NCI-H2081 treated with DMSO at 0.1 percent for 48 hours (cell line): Measurements from ENCODE around the gene TREH.

Source experiments
- DNase-seq: peaks from one replicate; lab custom pipeline; 2025; lab: John Stamatoyannopoulos, UW

Gene TREH

DNA sequence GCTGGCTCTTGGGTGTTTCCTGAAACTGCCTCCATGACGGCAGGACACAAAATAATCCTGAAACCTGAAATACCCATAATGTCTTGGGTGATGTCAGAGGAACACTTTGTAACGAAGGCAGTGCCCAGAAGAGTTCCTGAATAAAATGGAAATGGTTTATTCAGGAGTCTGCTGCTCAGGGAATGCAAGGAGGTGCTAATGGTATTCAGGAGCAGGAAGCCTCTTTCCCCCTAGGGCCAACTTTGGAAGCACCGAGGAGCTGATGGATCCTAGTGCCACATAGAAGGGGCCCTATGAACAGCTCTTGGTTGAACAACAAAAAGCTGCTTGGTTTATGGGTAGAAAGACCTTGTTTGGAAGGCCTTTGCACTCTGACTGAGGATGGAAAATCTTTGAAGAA lies 15.5 kb downstream of the TREH start:
- DNase-seq: no peak

DNA sequence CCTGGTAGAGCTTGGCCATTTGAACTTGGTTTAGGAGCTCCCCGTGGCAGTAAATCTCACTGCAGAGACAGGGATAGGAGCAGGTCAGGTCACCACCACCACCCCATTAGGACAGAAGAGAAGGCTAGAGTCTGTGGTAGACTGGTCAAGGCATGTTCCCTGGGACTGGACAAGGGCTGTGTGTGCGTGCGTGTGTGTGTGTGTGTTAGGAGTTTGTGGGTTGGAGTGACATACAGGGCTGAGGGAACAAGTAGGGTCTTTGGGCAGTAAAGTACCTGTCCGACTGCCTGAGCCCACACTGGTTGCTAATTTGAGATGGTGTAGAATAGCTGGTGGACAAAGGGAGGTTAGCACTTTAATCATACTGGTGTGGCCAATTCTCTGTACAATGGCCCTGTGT lies 16.1 kb downstream of the TREH start:
- no peak for DNase-seq

DNA sequence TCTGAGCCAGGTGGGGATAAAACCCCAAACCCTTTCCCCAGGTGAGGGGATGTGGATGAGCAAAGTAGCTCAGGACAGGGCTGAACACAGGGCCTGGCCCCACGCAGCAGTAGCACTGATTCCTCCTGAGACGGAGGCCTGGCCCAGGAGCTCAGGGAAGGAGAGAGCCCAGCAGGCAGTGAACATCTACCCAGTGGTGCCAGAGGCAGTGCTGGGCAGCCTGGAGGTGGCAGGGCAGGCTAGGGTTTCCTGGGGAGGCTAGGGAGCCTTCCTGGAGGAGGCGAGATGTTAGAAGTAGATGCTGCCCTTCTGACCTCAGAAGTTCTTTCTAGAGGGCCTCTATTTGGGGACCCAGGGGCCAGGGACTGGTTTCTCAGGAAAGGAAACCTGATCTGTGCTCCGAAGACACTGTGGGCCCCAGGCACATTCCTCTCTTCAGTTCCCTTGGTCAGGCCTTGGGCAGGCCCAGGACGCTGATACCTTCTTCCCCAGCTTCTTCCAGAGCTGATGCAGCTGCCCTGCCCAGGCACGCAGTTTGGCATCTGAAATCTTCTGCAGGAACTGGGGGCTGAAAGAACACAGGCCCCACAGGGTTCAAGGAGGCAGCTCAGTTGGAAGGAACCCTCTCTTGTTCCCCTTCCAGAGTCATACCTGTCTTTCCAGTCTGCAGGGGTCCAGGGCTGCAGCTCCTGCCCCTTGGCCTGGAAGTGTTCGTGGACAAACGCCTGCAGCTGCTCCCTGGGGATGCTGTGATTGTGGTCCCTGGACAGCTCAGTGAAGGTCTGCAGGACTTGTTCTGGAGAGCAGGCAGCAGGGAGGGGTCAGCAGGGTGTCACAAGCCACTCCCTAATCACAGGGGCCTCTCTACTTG lies 16.8 kb downstream of the TREH start:
- DNase-seq: no peak

DNA sequence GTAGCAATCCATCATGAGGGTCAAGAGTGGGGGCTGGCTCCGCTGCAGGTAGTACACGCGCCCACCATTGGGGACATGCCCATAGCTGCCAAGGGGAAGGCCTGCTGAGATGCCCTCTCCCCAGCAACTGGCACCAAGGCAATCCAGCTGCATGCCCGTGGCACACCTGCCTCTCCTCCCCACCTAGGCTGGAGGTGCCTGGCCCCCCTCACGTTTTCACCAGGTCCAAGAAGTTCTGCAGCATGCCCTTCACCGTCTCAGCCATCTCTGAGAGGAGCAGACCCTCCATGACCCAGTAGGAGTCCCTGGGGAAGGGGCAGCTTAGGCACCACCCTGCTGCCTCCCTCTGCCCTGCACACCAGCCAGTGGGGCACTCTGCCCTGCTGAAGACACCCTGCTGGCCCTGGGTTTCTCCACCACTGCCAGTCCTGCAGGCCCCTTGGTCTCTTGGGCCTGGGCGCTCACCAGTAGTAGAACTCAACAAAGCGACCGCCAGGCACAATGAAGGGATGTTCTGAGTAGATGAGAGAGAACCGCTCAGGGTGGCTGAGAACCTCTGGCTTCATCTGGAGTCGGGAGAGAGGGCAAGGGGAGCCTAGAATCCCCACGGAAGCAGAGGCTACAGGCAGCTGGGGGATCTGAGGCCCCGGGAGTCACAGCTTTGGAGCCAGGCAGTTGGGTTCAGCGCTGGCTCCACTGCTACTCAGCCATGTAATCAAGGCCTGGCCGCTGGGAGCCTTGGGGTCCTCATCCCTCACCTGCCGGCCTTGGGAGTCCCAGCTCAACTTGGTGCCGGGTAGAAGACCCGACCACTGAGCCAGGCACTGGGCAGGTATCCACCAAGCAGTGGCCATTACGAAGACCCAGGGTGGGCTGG lies 17.8 kb downstream of the TREH start:
- DNase-seq: no peak

DNA sequence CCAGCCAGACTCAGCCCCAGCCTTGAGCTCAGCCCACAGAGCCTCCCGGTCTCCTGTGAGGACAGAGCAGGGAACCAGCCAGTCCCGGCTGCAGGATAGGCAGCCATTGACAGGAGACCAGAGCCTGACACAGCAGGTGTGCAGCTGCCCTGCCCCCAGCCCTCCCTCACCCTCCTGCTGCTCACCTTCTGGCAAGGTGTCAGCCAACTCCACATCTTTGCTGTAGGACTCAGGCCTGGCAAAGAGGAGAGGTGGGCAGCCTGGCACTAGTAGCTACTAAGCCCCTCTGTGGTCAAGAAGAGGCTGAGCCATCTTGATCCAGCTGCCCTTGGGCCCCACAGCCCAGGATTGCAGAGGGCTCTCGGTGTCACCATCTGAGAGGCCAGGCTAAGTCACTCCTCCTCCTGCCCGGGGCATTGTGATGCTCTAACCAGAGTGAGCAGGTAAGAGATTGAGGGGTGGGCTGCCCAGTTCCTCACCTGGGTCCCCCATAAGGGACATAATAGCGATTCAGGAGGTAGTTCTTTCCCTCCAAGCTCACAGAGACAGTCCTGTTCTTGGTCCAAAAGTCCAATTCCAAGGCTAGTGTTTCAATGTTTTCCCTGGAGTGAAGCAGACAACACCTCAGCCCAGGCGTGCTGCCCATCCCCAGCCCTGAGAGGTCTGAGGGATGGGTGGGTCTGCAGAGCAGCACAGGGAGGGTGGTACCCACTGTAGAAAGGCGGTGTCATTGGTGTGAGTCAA lies 18.6 kb downstream of the TREH start:
- DNase-seq: no peak

DNA sequence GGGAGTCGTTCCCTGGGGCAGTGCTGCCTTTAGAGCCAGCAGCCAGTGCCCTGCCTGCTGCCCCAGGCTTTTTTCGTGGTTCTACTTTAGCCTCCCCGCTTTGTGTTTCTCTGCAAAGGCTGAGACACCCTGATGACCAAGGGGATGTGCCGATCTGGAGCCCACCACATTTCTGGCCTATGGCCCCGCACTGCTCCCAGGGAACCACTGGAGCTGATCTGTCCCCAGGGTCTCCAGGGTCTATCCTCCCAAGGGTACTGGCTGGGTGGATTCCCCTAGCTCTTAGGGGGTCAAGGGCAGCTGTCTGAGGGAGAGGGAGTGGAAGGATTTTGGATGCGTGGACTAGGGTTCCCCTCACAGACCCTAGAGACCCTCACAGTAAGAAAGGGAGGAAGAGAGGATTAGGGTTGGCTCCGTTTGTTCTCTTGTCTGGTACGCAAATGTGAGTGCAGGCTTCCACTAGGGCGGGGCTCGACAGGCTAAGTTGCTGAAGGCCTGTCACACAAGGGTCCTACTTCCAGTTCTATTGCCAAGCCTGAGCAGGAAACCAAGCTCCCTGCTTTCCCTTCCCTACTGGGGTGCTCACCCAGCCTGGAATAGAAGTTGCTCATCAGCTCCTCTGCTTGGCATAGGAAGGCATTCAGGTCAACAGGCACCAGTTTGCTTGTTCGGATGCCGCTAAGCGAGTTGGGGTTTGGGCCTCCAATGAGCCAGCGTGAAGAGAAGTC lies 19.3 kb downstream of the TREH start:
- no peak for DNase-seq

DNA sequence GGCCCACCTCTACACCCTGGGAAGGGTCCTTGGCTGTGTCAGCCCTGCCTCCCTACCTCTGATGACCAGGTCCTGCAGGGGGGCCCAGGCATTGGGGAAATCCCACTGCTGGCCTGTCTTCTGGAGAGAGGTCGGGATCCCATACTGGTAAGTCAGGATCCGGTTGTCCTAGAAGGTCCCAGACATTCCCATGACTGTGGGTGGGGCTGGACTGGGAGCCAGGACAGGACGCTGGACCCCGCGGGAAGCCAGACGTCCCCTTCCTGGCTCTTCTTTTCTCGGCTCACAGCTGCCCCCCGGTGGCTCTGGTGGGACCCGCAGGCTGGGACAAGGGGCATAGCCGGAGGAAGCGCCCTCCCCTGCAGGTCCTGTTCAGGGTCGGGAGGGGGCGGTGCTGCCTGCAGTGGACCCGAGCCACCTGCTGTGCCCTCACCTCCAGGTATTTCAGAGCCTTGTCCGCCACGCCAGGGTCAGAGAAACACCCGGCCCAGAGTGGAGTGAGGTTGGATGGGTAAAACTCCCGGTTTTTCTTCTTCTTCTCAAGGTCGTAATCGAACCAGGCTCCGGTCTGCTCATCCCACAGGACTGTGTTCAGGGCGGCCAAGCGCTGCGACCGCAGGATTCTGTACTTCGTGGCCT lies 20.0 kb downstream of the TREH start:
- peak; percentile 56 for DNase-seq

DNA sequence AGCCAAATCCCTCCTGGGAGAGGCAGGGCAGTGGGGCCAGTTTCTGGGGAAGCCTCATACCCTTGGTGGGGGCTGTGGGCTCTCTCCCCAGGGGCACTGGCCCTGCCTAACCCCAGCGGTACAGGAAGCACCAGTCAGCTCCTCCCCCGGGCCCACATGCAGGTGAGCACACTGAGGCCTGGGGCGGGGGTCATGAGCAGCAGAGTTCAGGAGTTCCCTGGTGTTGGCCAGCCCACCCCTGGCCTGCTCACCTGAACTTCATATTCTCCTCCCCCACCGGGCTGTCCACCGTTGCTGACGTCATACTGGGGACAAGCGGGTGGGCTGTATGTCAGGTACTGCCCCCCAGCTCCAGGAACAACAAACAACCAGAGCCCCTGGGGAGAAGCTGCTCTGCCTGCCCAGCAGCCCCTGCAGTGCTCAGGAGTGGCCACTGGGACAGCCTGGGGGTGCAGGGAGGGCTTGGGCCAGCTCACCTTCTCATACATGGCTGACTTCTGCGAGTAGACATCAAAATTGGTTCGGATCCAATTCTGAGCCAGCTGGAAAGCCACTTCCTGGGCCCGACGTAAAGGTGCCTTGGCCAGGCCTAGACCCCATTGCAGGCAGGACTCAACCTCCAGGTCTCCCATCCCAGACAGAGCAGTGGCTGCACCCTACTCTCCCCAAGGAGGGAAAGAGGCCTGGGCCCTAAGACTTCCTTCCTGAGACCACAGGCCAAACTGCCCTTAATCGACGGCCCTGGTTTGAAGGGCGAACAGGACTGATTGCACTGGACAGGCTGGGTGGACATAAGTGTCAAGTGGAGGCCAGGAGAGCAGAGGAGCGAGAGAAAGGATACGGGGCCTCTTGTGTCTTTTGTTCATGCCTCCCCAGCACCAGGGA lies 20.8 kb downstream of the TREH start:
- no peak for DNase-seq

DNA sequence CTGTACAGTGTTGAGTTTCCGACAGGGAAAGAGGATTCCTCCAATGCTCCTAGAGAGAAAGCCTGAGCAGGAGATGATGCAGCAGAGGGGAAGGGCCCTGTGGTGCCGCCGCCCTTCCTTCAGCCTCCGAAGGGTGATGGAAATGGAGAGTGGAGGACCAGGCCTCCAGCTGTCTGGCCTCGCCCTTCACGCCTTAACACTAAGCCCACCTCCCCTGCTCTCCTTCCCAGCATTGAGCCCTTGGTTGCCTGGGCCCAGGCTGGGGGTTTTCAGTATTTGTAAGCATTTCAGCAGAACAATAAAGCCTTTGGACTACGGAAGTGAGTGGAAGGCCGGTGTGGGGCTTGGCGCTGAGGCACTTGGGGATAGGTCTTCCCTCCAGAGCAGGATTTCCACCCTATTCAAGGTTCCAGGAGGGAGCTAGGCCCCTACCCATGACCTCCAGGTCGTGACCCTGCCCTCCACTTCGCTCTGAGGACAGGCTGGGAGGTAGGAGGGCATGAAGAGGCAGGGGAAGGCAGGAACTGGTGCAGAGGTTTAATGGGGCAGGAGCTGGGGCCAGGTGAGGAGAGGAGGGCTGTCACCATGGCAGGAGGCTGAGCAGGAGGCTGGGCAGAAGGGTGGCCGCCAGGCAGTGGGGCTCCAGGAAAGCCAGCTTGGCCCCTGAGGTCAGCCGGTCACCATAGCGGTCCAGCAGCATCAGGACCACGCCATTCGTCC lies 21.6 kb downstream of the TREH start:
- no peak for DNase-seq

DNA sequence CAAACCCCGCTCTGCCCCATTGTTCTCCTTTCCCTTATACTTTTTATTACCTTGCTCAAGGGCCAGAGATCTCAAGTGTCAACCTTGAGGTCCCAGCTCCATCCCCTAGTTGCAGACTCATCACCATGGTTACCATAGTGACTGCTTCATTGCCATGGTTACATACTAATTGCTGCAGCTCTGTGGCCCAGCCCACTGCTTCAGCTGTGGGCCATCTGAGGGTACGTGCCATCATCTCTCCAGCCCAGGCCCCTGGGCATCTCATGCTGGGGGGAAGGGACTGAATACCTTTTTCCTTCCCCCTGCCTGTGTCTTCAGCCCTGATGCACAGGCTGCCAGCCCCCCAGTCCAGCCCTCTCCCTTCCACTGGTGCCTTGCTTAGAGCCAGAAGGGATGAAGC lies 22.2 kb downstream of the TREH start:
- DNase-seq: no peak

DNA sequence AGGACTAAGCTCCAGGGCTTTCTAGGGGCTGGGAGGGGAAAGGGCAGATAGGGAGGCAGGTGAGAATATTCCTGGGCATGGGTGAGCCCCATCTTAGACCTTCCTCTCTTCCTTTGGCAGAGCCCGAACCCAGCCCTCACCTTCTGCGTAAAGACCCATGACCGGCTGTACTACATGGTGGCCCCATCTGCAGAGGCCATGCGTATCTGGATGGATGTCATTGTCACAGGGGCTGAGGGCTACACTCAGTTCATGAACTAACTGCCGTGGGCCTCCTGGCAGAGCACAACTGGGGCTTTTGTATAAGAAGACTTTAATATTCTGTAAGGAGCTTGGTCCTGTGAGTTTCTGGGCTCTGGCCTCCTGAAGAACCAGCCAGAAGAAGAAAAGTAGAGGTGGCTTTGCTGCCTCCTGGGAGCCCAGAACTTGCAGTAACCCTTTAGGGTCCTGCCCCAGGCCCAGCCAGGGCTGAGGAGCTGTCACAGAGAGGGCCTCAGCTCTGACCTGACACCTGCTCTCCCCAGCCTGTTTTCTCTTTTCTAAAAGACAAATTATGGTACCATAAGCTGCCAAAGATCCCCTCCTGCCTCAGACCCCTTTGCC lies 22.8 kb downstream of the TREH start:
- DNase-seq: no peak

DNA sequence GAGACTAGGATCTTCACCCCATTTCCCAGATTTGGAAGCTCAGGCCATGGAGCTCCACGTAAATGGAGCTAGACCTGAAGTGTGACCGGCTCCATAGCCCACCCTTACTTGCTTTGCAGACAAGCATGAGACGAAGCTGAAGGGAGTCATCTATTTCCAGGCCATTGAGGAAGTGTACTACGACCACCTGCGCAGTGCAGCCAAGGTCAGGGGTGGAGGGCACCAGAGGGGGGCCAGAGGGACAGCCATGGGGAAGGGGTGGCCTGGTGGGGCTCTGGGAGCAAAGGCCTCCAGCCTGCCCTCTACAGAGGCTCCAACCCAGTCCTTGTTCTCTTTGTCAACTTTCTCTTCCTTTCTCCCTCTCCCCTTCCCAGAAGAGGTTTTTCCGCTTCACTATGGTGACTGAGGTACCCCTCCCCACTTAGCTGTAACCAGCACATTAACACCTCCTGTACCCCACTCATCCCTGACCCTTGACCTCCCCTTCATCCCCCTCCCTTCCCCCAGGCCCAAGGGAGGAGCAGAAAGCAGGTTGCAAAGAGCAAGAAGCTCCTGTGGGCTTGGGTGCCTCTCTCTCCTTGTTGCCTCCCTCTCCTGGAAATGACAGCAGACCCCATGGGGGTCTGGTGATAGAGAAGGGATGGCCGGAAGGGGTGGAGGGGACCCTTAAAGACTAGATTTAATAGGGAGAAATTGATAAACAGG lies 23.8 kb downstream of the TREH start:
- DNase-seq: no peak

DNA sequence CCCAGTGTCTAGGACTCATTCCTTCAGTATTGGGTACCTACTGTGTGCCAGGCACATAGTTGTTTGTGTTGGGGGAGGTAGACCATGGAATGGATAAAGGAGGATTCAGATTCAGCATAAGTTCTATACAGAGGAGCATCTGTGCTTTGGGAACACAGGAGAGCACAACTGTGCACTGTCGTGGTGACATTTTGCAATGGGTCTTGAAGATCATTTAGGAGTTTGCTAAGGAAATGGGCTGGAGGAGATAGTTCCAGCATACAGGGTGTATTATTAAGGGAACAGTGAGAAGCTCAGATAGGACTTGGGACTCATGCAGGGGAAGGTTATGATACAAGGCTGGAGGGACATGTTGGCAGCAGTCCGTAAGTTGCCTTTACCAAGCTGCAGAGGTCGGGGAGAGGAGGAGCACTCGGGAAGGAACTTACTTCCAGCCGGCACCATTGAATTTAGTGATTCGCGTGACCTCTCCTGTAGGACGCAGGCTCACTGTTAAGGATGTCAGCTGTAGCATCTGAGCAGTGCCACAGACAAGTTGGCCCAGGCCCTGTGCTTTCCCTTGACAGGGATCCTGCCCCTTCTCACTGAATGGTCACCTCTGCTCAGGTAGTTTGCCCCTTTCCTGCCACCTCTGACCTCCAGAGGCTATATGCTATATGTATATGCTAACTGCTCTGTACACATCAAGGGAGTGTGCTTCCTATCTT lies 25.6 kb downstream of the TREH start:
- DNase-seq: no peak

DNA sequence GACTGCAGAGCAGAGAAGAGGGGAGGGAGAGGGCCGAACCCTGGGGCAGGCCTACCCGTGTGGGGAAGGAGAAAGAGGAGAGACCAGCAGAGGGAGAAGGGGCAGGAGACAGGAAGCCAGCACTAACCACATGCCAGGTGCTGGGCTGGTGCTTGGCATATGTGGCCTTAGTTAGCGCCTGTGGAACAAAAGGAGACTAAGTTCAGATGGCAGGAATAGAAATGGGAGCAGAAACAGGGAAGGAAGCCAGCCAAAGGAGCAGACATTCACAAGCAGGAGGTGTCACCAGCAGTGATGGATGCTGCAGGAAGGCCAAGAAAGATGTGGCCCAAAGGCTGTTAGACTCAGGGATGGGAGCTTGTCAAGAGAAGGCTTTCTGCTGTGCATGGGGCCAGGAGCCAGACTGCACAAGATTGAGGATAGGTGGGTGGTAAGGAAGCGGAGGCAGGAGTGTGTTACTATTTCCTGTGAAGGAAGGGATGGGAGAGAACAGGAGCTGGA lies 26.7 kb downstream of the TREH start:
- DNase-seq: no peak

DNA sequence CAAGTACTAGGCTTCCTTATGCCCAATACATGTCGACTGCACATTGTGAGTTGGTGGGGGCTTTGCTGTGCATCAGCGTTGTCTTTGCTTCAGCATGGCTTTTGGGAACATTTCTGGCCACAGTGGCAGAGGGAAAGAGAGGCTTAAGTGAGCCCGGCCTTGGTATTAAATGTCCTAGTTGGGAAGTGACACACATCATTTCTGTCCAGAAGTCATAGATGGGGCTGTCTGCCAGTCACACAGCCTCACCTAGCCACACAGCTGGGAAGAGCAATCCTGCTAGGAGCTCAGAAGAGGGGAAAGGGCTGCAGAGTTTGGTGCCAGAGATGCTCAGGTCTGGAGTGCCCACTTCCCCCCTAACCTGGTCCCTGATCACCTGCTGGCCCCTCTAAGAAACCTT lies 27.6 kb downstream of the TREH start:
- DNase-seq: no peak

DNA sequence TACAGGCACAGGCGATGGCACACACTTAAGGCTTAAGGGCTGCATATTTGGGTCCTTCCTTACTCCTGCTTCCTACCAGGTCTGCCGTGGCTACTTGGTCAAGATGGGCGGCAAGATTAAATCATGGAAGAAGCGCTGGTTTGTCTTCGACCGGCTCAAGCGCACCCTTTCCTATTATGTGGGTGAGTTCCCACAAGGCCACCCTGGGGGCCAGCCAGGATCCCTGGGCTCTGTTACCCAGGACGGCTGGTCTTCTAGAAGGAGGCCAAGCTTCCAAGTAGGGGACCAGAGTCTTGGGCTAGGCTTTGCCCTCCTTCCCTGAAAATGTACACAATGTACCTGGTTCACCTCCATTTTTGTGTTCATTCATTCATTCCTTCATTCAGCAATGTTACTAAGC lies 29.1 kb downstream of the TREH start:
- DNase-seq: no peak

DNA sequence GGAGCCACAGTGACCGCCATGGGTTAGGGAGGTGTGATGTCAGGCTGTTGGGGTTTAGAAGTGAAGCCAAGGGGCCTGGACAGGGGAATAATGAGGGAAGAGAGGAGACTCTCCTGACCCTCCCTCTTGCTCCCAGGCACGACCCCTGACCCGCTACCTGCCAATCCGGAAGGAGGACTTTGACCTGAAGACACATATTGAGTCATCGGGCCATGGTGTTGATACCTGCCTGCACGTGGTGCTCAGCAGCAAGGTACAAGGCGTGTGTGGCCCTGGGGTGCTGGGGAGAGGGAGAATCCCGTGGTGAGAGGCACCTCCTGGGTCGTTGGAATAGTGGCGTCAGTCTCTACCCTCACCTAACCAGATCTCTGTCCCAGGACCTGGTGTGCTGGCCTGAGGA lies 29.5 kb downstream of the TREH start:
- no peak for DNase-seq

DNA sequence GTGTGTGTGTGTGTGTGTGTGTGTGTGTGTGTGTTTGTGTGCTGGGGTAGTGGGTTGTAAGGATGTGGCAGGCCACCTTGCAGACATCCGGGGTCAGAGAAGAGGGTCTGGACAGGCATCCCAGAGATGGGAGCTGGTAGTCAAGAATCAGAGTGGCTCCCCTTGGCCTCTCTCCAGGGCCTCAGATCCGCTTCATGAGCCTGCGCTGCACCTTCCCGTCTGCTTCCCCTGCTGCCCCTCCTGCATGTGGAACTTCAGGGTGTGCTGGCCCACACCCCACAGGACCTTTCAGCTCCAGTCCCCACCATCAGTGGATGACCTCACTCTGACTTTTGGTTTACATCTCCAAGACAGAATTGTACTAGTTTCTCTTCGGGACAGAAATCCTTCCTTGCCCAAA lies 31.2 kb downstream of the TREH start:
- DNase-seq: no peak
